ENCODE measurements around the gene NOLC1.

NOLC1 gene

DNA sequence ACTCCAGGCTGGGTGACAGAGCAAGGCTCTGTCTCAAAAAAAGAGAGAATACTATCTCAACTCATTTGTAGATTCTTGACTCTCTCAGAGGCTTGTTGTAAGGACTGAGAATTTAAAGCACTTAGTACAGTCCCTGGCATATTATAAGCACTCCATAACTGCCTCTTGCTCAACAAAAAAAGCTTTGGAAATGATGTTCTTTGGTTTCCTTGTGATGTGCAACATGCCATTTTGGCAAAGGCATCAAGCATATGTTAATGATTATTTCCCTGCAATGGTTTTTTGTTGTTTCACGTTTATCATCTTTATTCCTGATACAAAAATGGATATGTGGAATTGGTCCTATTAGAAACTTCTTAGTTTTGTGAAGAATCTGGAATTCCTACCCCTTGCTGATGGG lies 15.7 kb downstream of the NOLC1 start:
- Histone ChIP-seq H3K79me1 (replicated peaks; ENCODE audit: low read length, poor library complexity, severe bottlenecking) (no peaks in the 10 kb centered on the region), H2BK12ac (ENCODE audit: low read length in 2 of 2) (no peak overlapping the region), H3K23ac (ENCODE audit: low read length in 2 of 2) (no peak overlapping the region), H3K4me3 (ENCODE audit: insufficient read depth in 1 of 2, low read depth in 1 of 2, low read length in 2 of 2) (no peak overlapping the region), H3K36me3 (ENCODE audit: control insufficient read depth in 1 of 2, insufficient read depth in 2 of 2, low read depth in 1 of 2, low read length in 2 of 2) (peaks cover 3 to 13% of the 10 kb centered on the region in 2 experiments), H2BK120ac (ENCODE audit: low read depth, low read length) (no peak overlapping the region), H3K14ac (ENCODE audit: low read length in 2 of 2) (no peak overlapping the region), H4K91ac (ENCODE audit: low read length) (no peak overlapping the region), H3K27me3 (ENCODE audit: control insufficient read depth in 1 of 2, insufficient read depth in 1 of 2, low read length in 2 of 2) (no peaks in the 10 kb centered on the region), H2AK5ac (ENCODE audit: low read length, severe bottlenecking) (no peak overlapping the region), H4K8ac (ENCODE audit: low read length) (no peak overlapping the region), H2BK5ac (ENCODE audit: low read depth, low read length, poor library complexity, severe bottlenecking) (no peak overlapping the region), H2BK15ac (ENCODE audit: low read depth, poor library complexity, severe bottlenecking) (no peak overlapping the region), H3K18ac (ENCODE audit: low read depth in 1 of 2, low read length in 2 of 2) (no peak overlapping the region), H2AFZ (ENCODE audit: low read depth, low read length) (no peak overlapping the region), H3K9me3 (ENCODE audit: control insufficient read depth, low read length) (no peaks in the 10 kb centered on the region), H3K4me2 (ENCODE audit: low read length, poor library complexity, severe bottlenecking) (no peak overlapping the region), H3K9ac (ENCODE audit: low read length) (peak overlapping the region; percentile 12), H3K4ac (ENCODE audit: low read depth in 1 of 2, low read length in 2 of 2) (no peak overlapping the region), H3K27ac (ENCODE audit: low read length, poor library complexity, severe bottlenecking) (no peak overlapping the region), H3K4me1 (ENCODE audit: control insufficient read depth, insufficient read depth, low read depth, low read length) (no peaks in the 10 kb centered on the region)
- DNase-seq: no peak
- 100% methylated on average over 1 of the region's 1 CpG for WGBS

DNA sequence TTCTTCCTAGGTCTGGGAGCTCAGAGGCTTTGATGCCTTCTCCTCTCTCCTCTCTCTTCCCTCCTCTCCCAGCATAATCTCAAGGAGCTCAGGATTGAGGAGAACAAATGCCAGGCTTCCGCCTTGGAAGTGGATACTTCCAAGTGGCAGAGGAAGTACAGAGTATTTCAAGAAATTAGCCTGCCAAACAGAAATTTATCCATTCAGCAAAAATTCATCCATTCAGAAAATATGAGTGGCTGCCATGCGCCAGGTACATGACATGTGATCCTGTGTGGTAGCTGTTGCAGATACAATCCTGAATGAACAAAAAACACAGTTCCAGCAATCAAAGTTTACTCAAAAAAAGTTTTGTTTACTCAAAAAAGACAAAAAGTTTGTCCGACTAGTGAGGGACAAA lies 18.4 kb downstream of the NOLC1 start:
- H2BK5ac ChIP-seq (ENCODE audit: low read depth, low read length, poor library complexity, severe bottlenecking): no peak overlapping the region
- H3K18ac ChIP-seq (ENCODE audit: low read depth in 1 of 2, low read length in 2 of 2): no peak overlapping the region
- no peak overlapping the region for H2BK120ac ChIP-seq (ENCODE audit: low read depth, low read length)
- H3K4me1 ChIP-seq (ENCODE audit: control insufficient read depth, insufficient read depth, low read depth, low read length): no peaks in the 10 kb centered on the region
- H4K8ac ChIP-seq (ENCODE audit: low read length): peak overlapping the region; percentile 8
- no peak overlapping the region for H2AK5ac ChIP-seq (ENCODE audit: low read length, severe bottlenecking)
- no peak overlapping the region for H2BK15ac ChIP-seq (ENCODE audit: low read depth, poor library complexity, severe bottlenecking)
- H3K79me1 ChIP-seq (replicated peaks; ENCODE audit: low read length, poor library complexity, severe bottlenecking): no peaks in the 10 kb centered on the region
- no peak overlapping the region for H4K91ac ChIP-seq (ENCODE audit: low read length)
- no peaks in the 10 kb centered on the region for H3K27me3 ChIP-seq (ENCODE audit: control insufficient read depth in 1 of 2, insufficient read depth in 1 of 2, low read length in 2 of 2)
- H3K36me3 ChIP-seq (ENCODE audit: control insufficient read depth in 1 of 2, insufficient read depth in 2 of 2, low read depth in 1 of 2, low read length in 2 of 2): no peaks in the 10 kb centered on the region
- no peaks in the 10 kb centered on the region for H3K9me3 ChIP-seq (ENCODE audit: control insufficient read depth, low read length)
- no peak overlapping the region for H3K14ac ChIP-seq (ENCODE audit: low read length in 2 of 2)
- no peak overlapping the region for H3K27ac ChIP-seq (ENCODE audit: low read length, poor library complexity, severe bottlenecking)
- H2BK12ac ChIP-seq (ENCODE audit: low read length in 2 of 2): no peak overlapping the region
- no peak overlapping the region for H2AFZ ChIP-seq (ENCODE audit: low read depth, low read length)
- no peak overlapping the region for H3K9ac ChIP-seq (ENCODE audit: low read length)
- no peak overlapping the region for H3K4ac ChIP-seq (ENCODE audit: low read depth in 1 of 2, low read length in 2 of 2)
- no peak overlapping the region for H3K4me3 ChIP-seq (ENCODE audit: insufficient read depth in 1 of 2, low read depth in 1 of 2, low read length in 2 of 2)
- DNase-seq: no peak
- H3K4me2 ChIP-seq (ENCODE audit: low read length, poor library complexity, severe bottlenecking): no peak overlapping the region
- no peak overlapping the region for H3K23ac ChIP-seq (ENCODE audit: low read length in 2 of 2)
- WGBS: 83% methylated on average over 1 of the region's 3 CpGs

DNA sequence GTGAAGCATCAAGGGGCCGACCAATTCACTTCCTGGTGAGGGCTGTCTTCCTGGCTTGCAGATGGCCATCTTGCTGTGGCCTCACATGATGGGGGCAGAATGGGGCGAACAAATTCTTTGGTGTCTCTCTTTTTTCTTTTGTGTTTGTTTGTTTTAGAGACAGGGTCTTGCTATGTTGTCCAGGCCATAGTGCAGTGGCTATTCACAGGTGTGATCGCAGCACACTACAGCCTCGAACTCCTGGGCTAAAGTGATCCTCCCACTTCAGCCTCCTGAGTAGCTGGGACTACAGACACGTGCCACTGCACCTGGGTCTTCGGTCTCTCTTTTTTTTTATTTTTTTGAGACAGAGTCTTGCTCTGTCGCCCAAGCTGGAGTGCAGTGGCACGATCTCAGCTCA lies 20.1 kb downstream of the NOLC1 start:
- Histone ChIP-seq H3K4ac (ENCODE audit: low read depth in 1 of 2, low read length in 2 of 2) (no peak overlapping the region), H3K18ac (ENCODE audit: low read depth in 1 of 2, low read length in 2 of 2) (no peak overlapping the region), H2BK12ac (ENCODE audit: low read length in 2 of 2) (no peak overlapping the region), H3K4me3 (ENCODE audit: insufficient read depth in 1 of 2, low read depth in 1 of 2, low read length in 2 of 2) (no peak overlapping the region), H2AFZ (ENCODE audit: low read depth, low read length) (no peak overlapping the region), H2BK15ac (ENCODE audit: low read depth, poor library complexity, severe bottlenecking) (no peak overlapping the region), H3K36me3 (ENCODE audit: control insufficient read depth in 1 of 2, insufficient read depth in 2 of 2, low read depth in 1 of 2, low read length in 2 of 2) (no peaks in the 10 kb centered on the region), H3K27ac (ENCODE audit: low read length, poor library complexity, severe bottlenecking) (no peak overlapping the region), H4K91ac (ENCODE audit: low read length) (no peak overlapping the region), H2AK5ac (ENCODE audit: low read length, severe bottlenecking) (no peak overlapping the region), H3K9ac (ENCODE audit: low read length) (no peak overlapping the region), H3K23ac (ENCODE audit: low read length in 2 of 2) (no peak overlapping the region), H4K8ac (ENCODE audit: low read length) (no peak overlapping the region), H3K14ac (ENCODE audit: low read length in 2 of 2) (no peak overlapping the region), H3K27me3 (ENCODE audit: control insufficient read depth in 1 of 2, insufficient read depth in 1 of 2, low read length in 2 of 2) (no peaks in the 10 kb centered on the region), H2BK5ac (ENCODE audit: low read depth, low read length, poor library complexity, severe bottlenecking) (no peak overlapping the region), H3K9me3 (ENCODE audit: control insufficient read depth, low read length) (no peaks in the 10 kb centered on the region), H3K4me2 (ENCODE audit: low read length, poor library complexity, severe bottlenecking) (no peak overlapping the region), H3K4me1 (ENCODE audit: control insufficient read depth, insufficient read depth, low read depth, low read length) (no peaks in the 10 kb centered on the region), H2BK120ac (ENCODE audit: low read depth, low read length) (no peak overlapping the region), H3K79me1 (replicated peaks; ENCODE audit: low read length, poor library complexity, severe bottlenecking) (no peaks in the 10 kb centered on the region)
- DNase-seq: no peak
- WGBS: 88% methylated on average over 8 of the region's 8 CpGs

DNA sequence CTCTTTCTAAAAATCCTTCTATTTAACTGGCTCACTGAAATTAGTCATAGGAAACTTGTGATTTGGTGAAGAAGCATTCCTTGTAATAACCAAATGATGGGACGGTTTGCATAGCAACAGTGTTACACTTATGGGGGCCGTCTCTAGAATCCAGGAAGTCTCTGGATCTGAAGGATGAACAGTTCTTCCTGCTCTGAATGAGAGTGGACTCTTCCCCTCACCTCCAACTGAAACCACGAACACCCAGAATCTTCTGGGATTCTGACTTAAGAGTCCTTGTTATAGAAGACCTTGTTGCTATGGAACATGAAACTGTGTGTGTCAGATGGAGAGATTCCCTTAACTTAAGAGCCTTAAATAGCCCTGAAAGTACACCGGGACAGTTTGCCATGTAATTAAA lies 23.2 kb downstream of the NOLC1 start:
- peak overlapping the region; percentile 75 for H3K9ac ChIP-seq (ENCODE audit: low read length)
- H4K8ac ChIP-seq (ENCODE audit: low read length): no peak overlapping the region
- no peak overlapping the region for H2AK5ac ChIP-seq (ENCODE audit: low read length, severe bottlenecking)
- H3K4ac ChIP-seq (ENCODE audit: low read depth in 1 of 2, low read length in 2 of 2): no peak overlapping the region
- no peaks in the 10 kb centered on the region for H3K27me3 ChIP-seq (ENCODE audit: control insufficient read depth in 1 of 2, insufficient read depth in 1 of 2, low read length in 2 of 2)
- no peak overlapping the region for H3K18ac ChIP-seq (ENCODE audit: low read depth in 1 of 2, low read length in 2 of 2)
- no peak overlapping the region for H2BK15ac ChIP-seq (ENCODE audit: low read depth, poor library complexity, severe bottlenecking)
- no peak overlapping the region for H4K91ac ChIP-seq (ENCODE audit: low read length)
- no peak overlapping the region for H2BK12ac ChIP-seq (ENCODE audit: low read length in 2 of 2)
- DNase-seq: peak; percentile 69
- H3K4me2 ChIP-seq (ENCODE audit: low read length, poor library complexity, severe bottlenecking): no peak overlapping the region
- no peak overlapping the region for H2BK5ac ChIP-seq (ENCODE audit: low read depth, low read length, poor library complexity, severe bottlenecking)
- no peak overlapping the region for H2BK120ac ChIP-seq (ENCODE audit: low read depth, low read length)
- peak overlapping the region in 1 of 2 experiments; percentile 3 for H3K4me3 ChIP-seq (ENCODE audit: insufficient read depth in 1 of 2, low read depth in 1 of 2, low read length in 2 of 2)
- H3K9me3 ChIP-seq (ENCODE audit: control insufficient read depth, low read length): no peaks in the 10 kb centered on the region
- 74% methylated on average over 3 of the region's 4 CpGs for WGBS
- H3K23ac ChIP-seq (ENCODE audit: low read length in 2 of 2): no peak overlapping the region
- H3K27ac ChIP-seq (ENCODE audit: low read length, poor library complexity, severe bottlenecking): no peak overlapping the region
- H2AFZ ChIP-seq (ENCODE audit: low read depth, low read length): no peak overlapping the region
- no peaks in the 10 kb centered on the region for H3K79me1 ChIP-seq (replicated peaks; ENCODE audit: low read length, poor library complexity, severe bottlenecking)
- H3K36me3 ChIP-seq (ENCODE audit: control insufficient read depth in 1 of 2, insufficient read depth in 2 of 2, low read depth in 1 of 2, low read length in 2 of 2): no peaks in the 10 kb centered on the region
- H3K4me1 ChIP-seq (ENCODE audit: control insufficient read depth, insufficient read depth, low read depth, low read length): no peaks in the 10 kb centered on the region
- no peak overlapping the region for H3K14ac ChIP-seq (ENCODE audit: low read length in 2 of 2)
